HFF-Myc (cell line): ENCODE data around the gene RALGPS2.

Experiments
- DNase-seq: peaks from one replicate; pipeline ENCODE4 v3.0.0-alpha.2; 2011; ENCODE audit warnings: low read depth; ENCODE audit errors: extremely low read depth
- H3K4me3 ChIP-seq: replicated peaks from 2 replicates; pipeline ENCODE4 v1.5.1; 2011; ENCODE audit warnings: low read depth, mild to moderate bottlenecking, control low read depth, low read length
- CTCF ChIP-seq: IDR thresholded peaks from 2 replicates; pipeline ENCODE4 v1.5.1; 2012; ENCODE audit warnings: mild to moderate bottlenecking, low read depth, low read length, control low read depth; ENCODE audit errors: missing control alignments

Gene RALGPS2

GRCh38 chr1:178792394-178792793, 67.3 kb downstream of the RALGPS2 start:
- no peak for TF ChIP-seq CTCF
- no peak overlapping the region for H3K4me3 ChIP-seq
- DNase-seq: no peak

DNA sequence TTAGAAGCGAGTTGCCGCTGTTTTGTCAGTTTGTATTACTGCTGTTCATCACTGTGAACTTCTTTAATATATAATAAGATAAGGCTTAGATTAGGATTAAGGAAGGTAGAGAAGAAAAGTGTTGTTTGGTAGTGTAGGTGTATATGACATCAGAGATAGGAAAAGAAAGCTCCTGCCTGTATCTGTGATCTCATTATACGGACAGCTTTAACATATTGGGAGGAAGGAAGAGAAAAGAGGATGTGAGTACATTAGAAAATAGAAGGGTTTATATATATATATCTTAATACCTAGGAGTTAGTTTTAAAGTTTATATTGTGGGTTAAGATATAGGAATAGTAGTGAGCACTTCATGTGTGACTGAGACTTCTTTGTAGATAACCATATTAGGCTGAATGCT, 71.0 kb downstream of the RALGPS2 start:
- no peak for TF ChIP-seq CTCF
- no peak overlapping the region for H3K4me3 ChIP-seq
- DNase-seq: no peak

- DNase-seq: no peak
- no peak for TF ChIP-seq CTCF
- H3K4me3 ChIP-seq: no peak overlapping the region
Observed at GRCh38 chr1:178797590-178797989, 72.5 kb downstream of the RALGPS2 start.

DNA sequence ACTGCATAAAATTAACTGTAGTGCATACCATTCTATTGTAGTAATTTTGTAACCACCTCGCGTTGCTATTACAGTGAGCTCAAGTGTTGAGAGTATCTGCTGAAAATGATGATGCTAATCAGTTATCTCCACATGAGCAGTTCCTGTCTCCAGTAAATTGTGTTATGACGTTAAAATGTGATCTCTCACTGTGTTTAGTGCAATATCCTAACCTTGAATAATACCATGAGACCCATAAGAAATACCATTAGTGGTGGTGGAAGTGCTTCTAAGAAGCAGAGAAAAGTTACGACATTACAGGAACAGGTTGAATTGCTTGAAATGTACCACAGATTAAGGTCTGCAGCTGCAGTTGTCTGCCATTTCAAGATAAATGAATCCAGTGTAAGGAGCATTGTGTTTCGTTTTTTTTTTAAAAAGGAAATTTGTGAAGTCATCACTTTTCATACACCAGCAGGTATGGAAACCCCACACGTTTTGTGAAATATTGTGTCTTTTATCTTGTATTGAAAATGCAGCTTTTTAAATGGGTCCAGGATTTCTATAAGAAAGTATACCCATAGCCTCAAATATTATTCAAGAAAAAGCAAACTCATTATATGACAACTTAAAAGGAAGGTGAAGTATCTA, 73.3 kb downstream of the RALGPS2 start:
- TF ChIP-seq CTCF: no peak
- H3K4me3 ChIP-seq: no peak overlapping the region
- no peak for DNase-seq

DNA sequence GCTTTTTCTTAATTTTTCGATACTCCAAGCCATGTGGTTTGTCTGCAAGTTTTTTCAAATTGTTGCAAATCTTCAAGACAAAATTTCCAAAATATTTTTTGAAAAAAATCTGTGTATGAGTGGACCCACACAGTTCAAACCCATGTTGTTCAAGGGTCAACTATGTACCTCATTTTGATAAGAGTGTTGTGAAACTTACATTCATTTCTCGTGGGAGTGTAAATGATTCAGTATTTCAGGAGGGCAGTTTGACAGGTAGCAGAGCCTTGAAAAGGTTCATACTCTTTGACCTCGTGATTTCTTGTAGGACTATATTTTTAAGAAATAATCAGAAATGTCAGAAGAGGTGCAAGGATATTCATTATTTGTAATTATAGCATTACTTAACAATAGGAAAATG, 77.8 kb downstream of the RALGPS2 start:
- DNase-seq: no peak
- TF ChIP-seq CTCF: no peak
- H3K4me3 ChIP-seq: no peak overlapping the region

DNA sequence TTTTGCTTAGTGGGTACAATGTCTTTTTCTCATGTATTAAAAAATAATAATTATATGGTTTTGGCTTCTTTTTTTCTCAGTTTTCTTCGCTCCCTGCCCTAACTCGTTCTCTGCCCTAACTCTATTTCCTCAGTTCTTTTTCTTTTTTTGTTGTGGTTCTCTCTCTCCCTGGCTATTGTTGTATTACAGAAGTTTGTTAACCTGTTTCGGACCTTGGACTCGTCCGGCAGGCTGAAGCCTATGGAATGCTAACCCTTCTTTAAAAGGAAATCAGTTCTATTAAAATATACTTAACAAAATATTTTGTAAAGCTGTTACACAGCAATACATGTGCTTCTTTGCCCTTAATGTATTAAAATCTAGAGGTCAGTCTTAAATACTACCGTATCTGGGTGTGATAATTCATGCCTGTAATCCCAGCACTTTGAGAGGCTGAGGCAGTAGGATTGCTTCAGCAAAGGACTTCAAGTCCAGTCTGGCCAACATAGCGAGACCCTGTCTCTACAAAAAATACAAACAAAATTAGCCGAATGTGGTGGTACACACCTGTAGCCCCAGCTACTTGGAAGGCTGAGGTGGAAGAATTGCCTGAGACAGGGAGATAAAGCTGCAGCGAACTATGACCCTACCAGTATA, 81.7 kb downstream of the RALGPS2 start:
- no peak overlapping the region for H3K4me3 ChIP-seq
- DNase-seq: no peak
- no peak for TF ChIP-seq CTCF

GRCh38 chr1:178808529-178808928, 83.5 kb downstream of the RALGPS2 start:
- no peak overlapping the region for H3K4me3 ChIP-seq
- TF ChIP-seq CTCF: no peak

More at GRCh38 chr1:178808529-178808928, 83.5 kb downstream of the RALGPS2 start:
- DNase-seq: no peak
